NCI-H524 treated with DMSO at 0.1 percent for 48 hours (cell line): ENCODE results near the gene PRAC1.
A peak's percentile ranks its signal among the peaks of the same experiment; 100 is the strongest.
"Not testable (repeated sequence)": the region's sequence is repeated elsewhere in the genome, so short reads cannot be mapped to it uniquely, and the experiment has no call there.

ENCODE experiments used
- DNase-seq: peaks from one replicate; lab custom pipeline; 2025; lab: John Stamatoyannopoulos, UW

PRAC1 gene

GRCh38 chr17:48726916-48727286, 4.6 kb upstream of the PRAC1 start:
- DNase-seq, result no peak

GRCh38 chr17:48726114-48726915, 4.0 kb upstream of the PRAC1 start:
- DNase-seq, result no peak

DNA sequence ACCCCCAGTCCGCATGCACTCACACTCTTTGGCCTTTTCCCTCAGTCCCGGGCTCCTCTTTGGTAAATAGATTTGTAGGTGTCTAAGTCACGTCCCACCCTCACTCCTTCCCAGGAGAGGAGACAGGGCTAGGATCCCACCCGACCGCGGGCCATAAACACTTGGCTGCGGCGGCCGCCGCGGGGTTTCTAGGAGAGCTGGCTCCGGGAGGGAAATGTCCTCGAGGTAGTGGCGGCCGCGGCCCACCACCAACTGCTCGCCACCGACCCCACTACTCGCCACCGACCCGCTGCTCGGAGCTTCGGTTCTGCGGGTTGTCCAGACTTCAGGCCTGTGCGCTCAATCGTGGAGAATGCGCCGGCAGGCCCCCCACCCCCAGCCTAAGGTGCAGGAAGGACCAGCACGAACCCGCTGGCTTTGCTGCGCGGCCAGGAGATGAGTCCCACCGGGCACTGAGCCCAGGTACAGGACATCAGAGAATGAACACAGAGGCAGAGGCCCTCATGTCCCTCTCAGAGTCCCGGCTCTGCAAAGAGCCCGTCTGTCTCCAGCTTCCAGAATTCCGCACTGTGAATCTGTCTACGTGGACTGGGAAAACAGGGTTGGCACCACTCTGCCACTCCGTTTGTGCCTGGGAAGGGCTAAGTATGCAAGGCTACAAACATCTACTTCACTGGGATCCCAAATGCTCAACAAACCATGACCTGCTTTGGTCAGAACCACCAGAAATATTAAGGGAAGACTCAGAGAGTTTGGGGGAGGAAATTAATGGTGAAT, 3.2 kb upstream of the PRAC1 start:
- no peak for DNase-seq

GRCh38 chr17:48725004-48725287, 2.6 kb upstream of the PRAC1 start:
- DNase-seq, result no peak

- peak; percentile 16 for DNase-seq
Observed at GRCh38 chr17:48724251-48725003, 2.1 kb upstream of the PRAC1 start.

DNA sequence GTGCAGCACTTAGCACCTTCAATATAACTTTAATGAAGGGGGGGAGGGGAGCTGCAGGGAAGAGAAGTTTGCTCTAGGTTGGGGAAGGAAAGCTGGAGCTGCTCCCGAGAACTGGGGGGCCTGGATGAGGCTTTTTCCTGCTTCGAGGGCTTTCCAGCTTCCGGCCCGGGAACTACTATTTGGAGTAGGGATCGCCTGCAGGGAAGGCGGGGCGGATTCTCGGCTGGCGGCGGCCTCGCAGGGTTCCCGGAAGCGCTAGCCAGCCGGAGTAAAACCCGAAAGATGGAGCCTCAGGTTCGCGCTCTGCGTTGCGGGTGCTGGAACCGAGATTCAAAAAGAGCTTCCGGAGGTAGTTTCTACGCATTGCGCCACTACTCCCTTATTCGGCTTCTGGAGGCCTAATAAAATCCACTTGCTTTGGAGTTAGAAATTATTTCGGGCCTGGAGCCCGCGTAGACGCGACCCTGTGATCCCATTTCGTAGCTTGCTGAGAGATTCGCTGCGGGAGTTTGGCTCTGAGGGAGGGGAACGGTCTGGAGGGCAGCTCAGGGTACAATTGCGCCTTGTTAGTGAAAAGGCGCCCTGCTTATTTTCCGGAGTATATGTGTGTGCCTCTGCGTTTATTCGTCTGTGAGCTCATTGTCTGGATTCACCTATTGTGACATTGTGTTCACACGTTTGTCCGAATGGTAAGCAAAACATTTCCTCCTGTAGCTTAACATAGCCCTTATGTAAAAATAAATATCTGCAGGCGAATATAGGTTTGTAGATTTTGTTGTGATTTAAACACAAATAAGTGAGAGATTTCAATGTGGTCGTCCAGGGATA, 1.3 kb upstream of the PRAC1 start:
- no peak for DNase-seq

DNA sequence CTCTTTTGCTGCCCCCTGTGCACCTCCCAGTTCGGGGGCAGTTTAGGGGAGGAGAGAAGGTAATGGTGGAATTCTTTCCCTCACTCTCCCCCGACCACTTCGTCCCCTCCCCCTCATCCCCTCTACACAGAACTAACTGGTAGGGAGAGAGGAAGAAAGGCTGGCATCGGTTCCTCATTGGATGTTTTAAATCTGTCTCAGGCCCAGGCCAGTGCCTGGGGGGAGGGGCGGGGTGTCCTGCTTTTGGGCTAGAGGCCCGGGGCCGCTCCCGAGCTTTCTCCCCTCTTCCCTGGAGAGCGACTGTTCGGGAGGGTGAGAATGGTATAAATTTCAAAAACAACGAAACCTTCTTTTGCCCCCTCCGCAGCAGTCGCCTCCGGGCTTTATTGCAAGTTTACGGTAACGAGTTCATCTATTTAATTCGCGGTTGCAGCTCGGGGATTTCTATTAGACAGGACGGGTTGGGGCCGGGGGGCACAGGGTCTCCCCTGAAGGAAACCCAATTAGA, 651 bp upstream of the PRAC1 start, which contains the start of gene PRAC2:
PRAC2 (plus strand) TSS at position 271 of the 508 bp plus-strand sequence. CDS start 1,226 bp downstream, outside the sequence.
- no peak for DNase-seq

GRCh38 chr17:48721009-48721402, 1.3 kb downstream of the PRAC1 start:
- no peak for DNase-seq

DNA sequence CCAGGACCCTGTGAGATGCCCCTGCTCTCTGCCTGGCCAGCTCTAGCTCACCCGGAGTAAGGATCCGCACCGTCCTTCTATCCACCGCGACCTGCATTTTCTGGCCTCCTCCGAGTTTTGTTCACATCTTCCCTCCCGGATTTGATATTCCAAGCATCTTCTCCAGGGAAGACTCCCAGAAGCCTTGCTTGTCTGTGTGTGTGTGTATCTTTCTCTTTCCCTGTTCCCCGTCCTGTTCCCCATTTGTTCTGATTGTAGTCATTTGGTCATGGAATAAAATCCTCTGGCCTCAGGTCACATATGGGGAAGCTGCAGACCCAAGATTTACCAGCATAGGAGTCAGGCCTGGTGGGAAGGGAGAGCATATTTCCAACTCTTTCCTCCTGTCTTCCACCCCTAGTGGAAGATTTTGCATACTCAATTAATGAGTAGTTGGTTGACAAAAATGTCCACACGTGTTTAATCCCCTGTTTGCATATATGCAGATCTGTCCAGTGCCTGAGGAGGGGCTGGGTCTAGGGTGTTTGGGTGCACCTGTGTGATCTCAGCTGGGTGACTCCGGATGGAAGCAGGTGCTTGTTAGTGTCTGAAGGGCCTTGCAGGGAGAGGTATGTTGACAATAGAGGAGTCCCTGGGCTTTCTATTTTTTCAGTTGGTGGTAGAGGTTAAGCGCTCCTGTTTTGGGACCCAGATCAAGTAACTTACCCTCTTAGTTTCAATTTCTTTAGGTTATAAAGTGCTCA, 1.9 kb downstream of the PRAC1 start:
- DNase-seq, result no peak

DNA sequence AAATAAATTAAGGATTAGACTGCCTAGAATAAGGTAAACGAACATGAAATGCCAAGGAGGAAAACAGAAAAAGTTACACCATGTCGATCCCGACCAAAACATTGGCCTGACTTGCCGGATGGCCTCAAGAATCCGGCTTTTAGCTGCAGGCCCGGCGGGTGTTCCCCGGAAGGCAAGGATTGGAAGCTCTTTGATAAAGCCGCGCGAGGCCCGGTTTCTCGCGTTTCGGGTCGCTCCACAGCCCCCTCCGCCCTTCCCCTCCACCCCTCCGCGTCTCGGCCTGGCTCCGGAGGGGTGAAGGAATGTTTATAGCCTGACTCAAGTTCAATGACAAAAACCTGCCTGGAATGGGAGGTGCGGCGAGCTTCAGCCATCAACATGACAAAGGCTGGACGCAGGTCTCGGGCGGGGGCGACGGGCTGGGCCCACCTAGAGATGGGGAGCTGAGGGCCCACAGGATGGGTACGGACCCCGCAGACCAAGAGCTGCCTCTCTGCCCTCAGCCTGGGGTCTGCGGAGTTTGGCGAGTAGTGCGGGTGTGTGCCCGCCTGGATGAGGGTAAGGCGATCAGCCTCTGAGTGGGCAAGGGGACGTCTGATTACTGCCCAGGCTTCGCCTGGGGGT, 2.6 kb downstream of the PRAC1 start:
- no peak for DNase-seq

DNA sequence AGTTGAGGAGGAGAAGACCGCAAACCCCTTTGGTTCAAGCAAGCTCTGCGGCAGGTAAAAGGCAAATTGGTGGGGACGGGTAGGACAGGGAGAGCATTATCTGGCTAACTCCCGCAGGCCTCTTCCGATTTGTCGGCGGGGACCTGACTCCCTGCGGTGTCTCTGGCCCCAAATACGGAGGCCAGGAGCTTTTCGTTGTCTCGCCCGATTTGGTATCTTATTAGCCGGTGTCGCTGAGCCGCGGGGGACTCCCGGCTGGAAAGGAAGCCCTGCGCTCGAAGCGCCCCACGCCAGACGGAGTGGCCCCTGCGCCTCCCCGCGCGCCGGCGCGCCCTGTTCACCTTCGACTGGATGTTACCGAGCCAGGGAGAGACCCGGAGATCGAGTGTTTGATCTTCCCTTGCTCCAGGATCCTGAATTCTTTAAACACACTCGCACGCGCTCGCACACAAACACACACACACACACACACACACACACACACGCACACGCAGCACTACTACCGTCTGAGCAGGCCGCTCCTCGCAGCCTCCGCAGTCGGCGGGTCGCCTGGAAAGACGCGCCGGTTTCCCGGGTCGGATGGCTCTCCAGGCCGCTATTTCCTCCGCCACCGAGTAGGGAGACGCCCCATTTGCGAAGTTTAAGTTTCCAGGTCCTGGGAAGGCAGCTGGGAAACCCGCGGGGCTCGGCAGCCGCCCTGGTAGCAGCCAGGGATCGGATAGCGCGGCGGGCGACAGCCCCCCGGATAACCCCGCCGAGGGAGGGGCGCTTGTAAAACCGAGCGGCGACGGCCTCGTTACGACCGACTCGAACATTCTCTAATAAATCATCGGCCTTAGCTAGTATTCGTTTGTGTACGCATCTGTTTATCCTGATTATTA, 3.3 kb downstream of the PRAC1 start:
- DNase-seq, result no peak

- no peak for DNase-seq
Observed at GRCh38 chr17:48718227-48718760, 4.0 kb downstream of the PRAC1 start.

DNA sequence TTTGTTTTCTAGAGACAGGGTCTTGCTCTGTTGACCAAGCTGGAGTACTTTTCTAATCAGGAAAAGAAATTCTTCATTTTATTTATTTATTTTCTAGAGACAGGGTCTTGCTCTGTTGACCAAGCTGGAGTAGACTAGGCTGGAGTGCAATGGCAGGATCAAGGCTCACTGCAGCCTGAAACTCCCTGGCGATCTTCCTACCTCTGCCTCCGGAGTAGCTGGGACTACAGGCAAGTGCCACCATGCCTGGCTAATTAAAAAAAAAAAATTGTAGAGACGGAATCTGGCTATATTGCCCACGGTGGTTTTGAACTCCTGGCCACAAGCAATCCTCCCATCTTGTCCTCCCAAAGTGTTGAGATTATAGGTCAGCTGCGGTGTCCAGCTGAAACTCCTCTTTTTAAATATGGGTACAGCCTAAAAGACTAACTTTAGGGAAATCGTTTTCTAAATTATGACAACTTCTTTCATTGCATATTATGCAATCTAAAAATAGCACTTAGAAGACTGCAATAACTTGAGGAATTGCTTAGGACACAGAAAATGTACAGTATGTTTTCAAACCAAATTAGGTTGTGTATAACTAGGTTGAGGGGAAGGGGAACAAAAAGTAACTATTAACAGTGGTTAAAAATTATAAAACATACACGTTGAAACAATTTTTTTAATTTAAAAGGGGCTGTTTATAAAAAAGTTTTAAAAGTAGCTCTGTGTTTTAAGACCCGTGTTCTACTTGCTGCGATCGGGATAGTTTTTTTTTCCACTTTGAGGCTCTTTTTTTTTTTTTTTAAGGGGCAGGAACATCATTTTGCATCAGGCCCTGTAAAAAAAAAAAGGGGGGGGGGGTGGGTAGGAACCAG, 4.7 kb downstream of the PRAC1 start:
- DNase-seq, result no peak

- not testable (repeated sequence) for DNase-seq
Observed at GRCh38 chr17:48716549-48716948, 5.8 kb downstream of the PRAC1 start.

GRCh38 chr17:48715496-48716399, 6.6 kb downstream of the PRAC1 start:
- peak; percentile 54 for DNase-seq

DNA sequence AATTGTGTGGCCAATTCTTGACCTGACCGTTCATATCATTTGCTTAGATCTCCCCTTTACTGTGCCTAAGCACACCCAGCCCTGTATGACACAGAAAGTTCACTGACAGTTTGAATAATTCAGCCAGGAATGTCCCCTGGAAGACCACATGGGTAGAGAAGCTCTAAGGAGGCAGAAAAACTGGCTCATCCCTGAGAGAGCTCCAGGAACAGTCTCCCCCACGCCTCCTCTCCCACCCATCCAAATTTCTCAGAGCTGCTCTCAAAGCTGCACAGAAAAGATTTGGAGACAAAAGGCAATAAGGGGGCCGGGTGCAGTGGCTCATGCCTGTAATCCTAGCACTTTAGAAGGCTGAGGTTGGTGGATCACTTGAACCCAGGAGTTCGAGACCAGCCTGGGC, 11.2 kb downstream of the PRAC1 start:
- DNase-seq, result no peak
